ENCODE results near the gene ZBTB8B.
A peak's percentile ranks its signal among the peaks of the same experiment; 100 is the strongest.

GRCh38 chr1:32448773-32449456 lies 16.0 kb upstream of the ZBTB8B start:
- TF ChIP-seq EZH2 (IDR thresholded peaks at IDR 0.05), result no peak
- peak; percentile 55 for TF ChIP-seq CTCF (IDR thresholded peaks at IDR 0.05)
- TF ChIP-seq EZH2phosphoT487 (IDR thresholded peaks at IDR 0.05), result no peak

Measured in neural progenitor cell (in vitro differentiated cells).